GM23338 (cell line): ENCODE data around the gene ARMC8. TPM values are rescaled to one million over a fixed set of nuclear protein-coding genes. Genes with fewer than 3 reads are reported as not detected.

Source experiments
- ATAC-seq: fragments of 200-7000 bp; cut with Tn5 transposase; 3 replicates; pipeline ENCODE4 v1.9.1; 2020
- DNase-seq: peaks from one replicate; pipeline ENCODE4 v3.0.0-alpha.2; 2015; ENCODE audit warnings: low spot score
- H2AFZ ChIP-seq: fragments of 200-600 bp; sonication (generic); 2 replicates; pipeline ENCODE4 v1.8.0; 2016; ENCODE audit warnings: antibody characterized with exemption, mild to moderate bottlenecking, moderate library complexity
- H3F3A ChIP-seq: fragments of 200-600 bp; sonication (generic); replicated peaks from 2 replicates; pipeline ENCODE4 v1.8.0; 2017; ENCODE audit warnings: antibody characterized with exemption, mixed run types, low read depth
- H3K27ac ChIP-seq: fragments of 200-600 bp; sonication (generic); 2 replicates; pipeline ENCODE4 v1.6.1; 2016; ENCODE audit warnings: low read depth
- H3K27me3 ChIP-seq: fragments of 200-600 bp; sonication (generic); 2 replicates; pipeline ENCODE4 v1.8.0; 2016; ENCODE audit warnings: mild to moderate bottlenecking, mixed run types, moderate library complexity; ENCODE audit not compliant: insufficient read depth
- H3K36me3 ChIP-seq: fragments of 200-600 bp; sonication (generic); 2 replicates; pipeline ENCODE4 v1.8.0; 2016; ENCODE audit warnings: mild to moderate bottlenecking; ENCODE audit not compliant: insufficient read depth
- H3K4me1 ChIP-seq: fragments of 200-600 bp; sonication (generic); 2 replicates; pipeline ENCODE4 v1.8.0; 2016; ENCODE audit warnings: mild to moderate bottlenecking, moderate library complexity; ENCODE audit not compliant: insufficient read depth
- H3K4me2 ChIP-seq: fragments of 200-600 bp; sonication (generic); 2 replicates; pipeline ENCODE4 v1.7.1; 2017; ENCODE audit warnings: mixed run types
- H3K4me3 ChIP-seq: fragments of 200-600 bp; sonication (generic); 2 replicates; pipeline ENCODE4 v1.6.1; 2016; ENCODE audit warnings: mixed run types
- H3K79me2 ChIP-seq: fragments of 200-600 bp; sonication (generic); replicated peaks from 2 replicates; pipeline ENCODE4 v1.8.0; 2017; ENCODE audit warnings: mild to moderate bottlenecking; ENCODE audit not compliant: insufficient read depth
- H3K9me2 ChIP-seq: fragments of 200-600 bp; sonication (generic); 2 replicates; pipeline ENCODE4 v1.8.0; 2017; ENCODE audit not compliant: insufficient read depth
- H4K20me1 ChIP-seq: fragments of 200-600 bp; sonication (generic); replicated peaks from 2 replicates; pipeline ENCODE4 v1.8.0; 2017; ENCODE audit warnings: mild to moderate bottlenecking; ENCODE audit not compliant: insufficient read depth
- H3K27ac Mint-ChIP-seq: 2 replicates; pipeline ENCODE4 v1.8.0; 2020; ENCODE audit warnings: inconsistent platforms, mild to moderate bottlenecking, moderate library complexity, mixed read lengths
- H3K27me3 Mint-ChIP-seq: 3 replicates; pipeline ENCODE4 v1.8.0; 2022; ENCODE audit warnings: low read depth, mild to moderate bottlenecking, moderate library complexity, mixed read lengths, inconsistent platforms; ENCODE audit not compliant: insufficient read depth, poor library complexity
- H3K36me3 Mint-ChIP-seq: 3 replicates; pipeline ENCODE4 v1.8.0; 2021; ENCODE audit warnings: low read depth, mild to moderate bottlenecking, inconsistent platforms, moderate library complexity, mixed read lengths
- H3K4me1 Mint-ChIP-seq: 3 replicates; pipeline ENCODE4 v1.8.0; 2020; ENCODE audit warnings: mild to moderate bottlenecking, inconsistent platforms, mixed read lengths
- H3K4me3 Mint-ChIP-seq: 3 replicates; pipeline ENCODE4 v1.8.0; 2021; ENCODE audit warnings: moderate library complexity, mild to moderate bottlenecking, inconsistent platforms, mixed read lengths
- H3K9me3 Mint-ChIP-seq: 3 replicates; pipeline ENCODE4 v1.8.0; 2020; ENCODE audit warnings: moderate library complexity, mild to moderate bottlenecking, inconsistent platforms, mixed read lengths
- CREB1 ChIP-seq: fragments of 250-450 bp; sonication (Bioruptor Pico); IDR thresholded peaks from 2 replicates; pipeline ENCODE4 v1.5.0; 2020; ENCODE audit warnings: low read depth, mild to moderate bottlenecking, moderate library complexity
- EZH2 ChIP-seq: fragments of 200-600 bp; sonication (generic); IDR thresholded peaks from one replicate; pipeline ENCODE4 v1.8.0; 2017; ENCODE audit warnings: antibody characterized with exemption, mild to moderate bottlenecking, low read depth; ENCODE audit not compliant: unreplicated experiment
- EZH2phosphoT487 ChIP-seq: fragments of 200-600 bp; sonication (generic); IDR thresholded peaks from one replicate; pipeline ENCODE4 v1.8.1; 2018; ENCODE audit warnings: antibody characterized with exemption; ENCODE audit not compliant: unreplicated experiment
- JUNB ChIP-seq: IDR thresholded peaks from one replicate; pipeline ENCODE4 v1.6.1; 2016; ENCODE audit warnings: antibody characterized with exemption; ENCODE audit not compliant: unreplicated experiment
- NANOG ChIP-seq: IDR thresholded peaks from 2 replicates; pipeline ENCODE4 v1.6.1; 2016; ENCODE audit warnings: antibody characterized with exemption, borderline replicate concordance
- POLR2AphosphoS5 ChIP-seq: IDR thresholded peaks from 2 replicates; pipeline ENCODE4 v1.6.1; 2016; ENCODE audit warnings: antibody characterized with exemption, low read depth
- STAT1 ChIP-seq: IDR thresholded peaks from one replicate; pipeline ENCODE4 v1.6.1; 2016; ENCODE audit warnings: antibody characterized with exemption; ENCODE audit not compliant: unreplicated experiment
- ZNF114 ChIP-seq: fragments of 250-450 bp; sonication (Bioruptor Pico); IDR thresholded peaks from 2 replicates; pipeline ENCODE4 v1.5.0; 2020; ENCODE audit warnings: mild to moderate bottlenecking, moderate library complexity
- ZNF331 ChIP-seq: fragments of 250-450 bp; sonication (Bioruptor Pico); IDR thresholded peaks from 2 replicates; pipeline ENCODE4 v1.5.0; 2020; ENCODE audit warnings: low read depth, mild to moderate bottlenecking, moderate library complexity
- polyA plus RNA-seq: library from polyadenylated mRNA; unstranded; fragments of >200 nt; fragmentation: Nextera tagmentation; extraction: Ambion mirVana; gene quantifications from 2 replicates; pipeline ENCODE4 v1.2.1, GENCODE V29; 2016
- total RNA-seq: library from RNA; depleted of rRNA; stranded (reverse); fragments of >200 nt; shearing (Covaris generic); gene quantifications from 2 replicates; pipeline ENCODE4 v1.2.3, GENCODE V29; 2014
- TF ChIP-seq, protein P1 (sequence below): fragments of 250-450 bp; sonication (Bioruptor Pico); IDR thresholded peaks from 2 replicates; pipeline ENCODE4 v1.5.0; 2020; ENCODE audit warnings: mild to moderate bottlenecking, moderate library complexity
- TF ChIP-seq, protein P2 (sequence below): IDR thresholded peaks from 2 replicates; pipeline ENCODE4 v1.6.1; 2016; ENCODE audit warnings: antibody characterized with exemption
- TF ChIP-seq, protein P3 (sequence below): IDR thresholded peaks from one replicate; pipeline ENCODE4 v1.6.1; 2018; ENCODE audit warnings: antibody characterized with exemption; ENCODE audit not compliant: unreplicated experiment
- TF ChIP-seq, protein P4 (sequence below), 2 experiments: fragments of 200-600 bp in 1 of 2; sonication (generic) in 1 of 2; conservative IDR thresholded peaks; 2 replicates each; pipeline versions ENCODE4 v1.5.1 to v1.6.1; 2016 to 2017; ENCODE audit warnings: antibody characterized with exemption in 2 of 2, low read depth in 2 of 2, mild to moderate bottlenecking in 2 of 2, moderate library complexity in 1 of 2

The ARMC8 gene
- total and polyA plus RNA-seq, 2 experiments from 2014 or later = 36.8 to 61.4 TPM

DNA sequence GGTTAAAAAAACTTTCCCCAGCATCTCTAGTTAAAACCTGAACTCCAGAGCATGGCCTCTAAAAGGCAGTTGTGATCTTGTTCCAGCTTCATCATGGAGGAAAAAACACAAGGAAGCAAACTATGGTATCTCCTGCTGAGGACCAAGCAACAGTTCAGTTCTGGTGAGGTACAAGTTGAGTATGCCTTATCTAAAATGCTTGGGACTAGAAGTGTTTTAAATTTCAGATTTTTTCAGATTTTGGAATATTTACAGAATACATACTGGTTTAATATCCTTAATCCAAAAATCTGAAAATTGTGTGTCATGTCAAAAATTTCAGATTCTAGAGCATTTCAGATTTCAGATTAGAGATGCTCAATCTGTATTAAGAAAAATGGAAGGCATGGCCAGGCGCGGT, 22.0 kb upstream of the ARMC8 start:
- peaks cover 61% of the 10 kb centered on the region for H3K36me3 Mint-ChIP-seq
- H3K27me3 ChIP-seq = no peaks in the 10 kb centered on the region
- H3K4me3 Mint-ChIP-seq = no peak overlapping the region

More for the DNA sequence above, 22.0 kb upstream of the ARMC8 start:
- no peaks in the 10 kb centered on the region for H3K9me2 ChIP-seq
- no peaks in the 10 kb centered on the region for H3K4me1 ChIP-seq
- H4K20me1 ChIP-seq = no peaks in the 10 kb centered on the region; the same call in 1 of the 2 replicates
- H3K36me3 ChIP-seq = peaks cover 51% of the 10 kb centered on the region
- no peaks in the 10 kb centered on the region for H3F3A ChIP-seq
- Mint-ChIP-seq H3K27ac (no peak overlapping the region), H3K4me1 (no peaks in the 10 kb centered on the region), H3K27me3 (no peaks in the 10 kb centered on the region), H3K9me3 (no peaks in the 10 kb centered on the region)
- no peak for TF ChIP-seq JUNB
- no peak for TF ChIP-seq STAT1
- no peak for TF ChIP-seq ZNF331 (CRISPR knock-in tag)
- no peak for TF ChIP-seq NANOG
- TF ChIP-seq CREB1 (CRISPR knock-in tag) = no peak
- TF ChIP-seq EZH2 = no peak
- TF ChIP-seq, protein P1, sequence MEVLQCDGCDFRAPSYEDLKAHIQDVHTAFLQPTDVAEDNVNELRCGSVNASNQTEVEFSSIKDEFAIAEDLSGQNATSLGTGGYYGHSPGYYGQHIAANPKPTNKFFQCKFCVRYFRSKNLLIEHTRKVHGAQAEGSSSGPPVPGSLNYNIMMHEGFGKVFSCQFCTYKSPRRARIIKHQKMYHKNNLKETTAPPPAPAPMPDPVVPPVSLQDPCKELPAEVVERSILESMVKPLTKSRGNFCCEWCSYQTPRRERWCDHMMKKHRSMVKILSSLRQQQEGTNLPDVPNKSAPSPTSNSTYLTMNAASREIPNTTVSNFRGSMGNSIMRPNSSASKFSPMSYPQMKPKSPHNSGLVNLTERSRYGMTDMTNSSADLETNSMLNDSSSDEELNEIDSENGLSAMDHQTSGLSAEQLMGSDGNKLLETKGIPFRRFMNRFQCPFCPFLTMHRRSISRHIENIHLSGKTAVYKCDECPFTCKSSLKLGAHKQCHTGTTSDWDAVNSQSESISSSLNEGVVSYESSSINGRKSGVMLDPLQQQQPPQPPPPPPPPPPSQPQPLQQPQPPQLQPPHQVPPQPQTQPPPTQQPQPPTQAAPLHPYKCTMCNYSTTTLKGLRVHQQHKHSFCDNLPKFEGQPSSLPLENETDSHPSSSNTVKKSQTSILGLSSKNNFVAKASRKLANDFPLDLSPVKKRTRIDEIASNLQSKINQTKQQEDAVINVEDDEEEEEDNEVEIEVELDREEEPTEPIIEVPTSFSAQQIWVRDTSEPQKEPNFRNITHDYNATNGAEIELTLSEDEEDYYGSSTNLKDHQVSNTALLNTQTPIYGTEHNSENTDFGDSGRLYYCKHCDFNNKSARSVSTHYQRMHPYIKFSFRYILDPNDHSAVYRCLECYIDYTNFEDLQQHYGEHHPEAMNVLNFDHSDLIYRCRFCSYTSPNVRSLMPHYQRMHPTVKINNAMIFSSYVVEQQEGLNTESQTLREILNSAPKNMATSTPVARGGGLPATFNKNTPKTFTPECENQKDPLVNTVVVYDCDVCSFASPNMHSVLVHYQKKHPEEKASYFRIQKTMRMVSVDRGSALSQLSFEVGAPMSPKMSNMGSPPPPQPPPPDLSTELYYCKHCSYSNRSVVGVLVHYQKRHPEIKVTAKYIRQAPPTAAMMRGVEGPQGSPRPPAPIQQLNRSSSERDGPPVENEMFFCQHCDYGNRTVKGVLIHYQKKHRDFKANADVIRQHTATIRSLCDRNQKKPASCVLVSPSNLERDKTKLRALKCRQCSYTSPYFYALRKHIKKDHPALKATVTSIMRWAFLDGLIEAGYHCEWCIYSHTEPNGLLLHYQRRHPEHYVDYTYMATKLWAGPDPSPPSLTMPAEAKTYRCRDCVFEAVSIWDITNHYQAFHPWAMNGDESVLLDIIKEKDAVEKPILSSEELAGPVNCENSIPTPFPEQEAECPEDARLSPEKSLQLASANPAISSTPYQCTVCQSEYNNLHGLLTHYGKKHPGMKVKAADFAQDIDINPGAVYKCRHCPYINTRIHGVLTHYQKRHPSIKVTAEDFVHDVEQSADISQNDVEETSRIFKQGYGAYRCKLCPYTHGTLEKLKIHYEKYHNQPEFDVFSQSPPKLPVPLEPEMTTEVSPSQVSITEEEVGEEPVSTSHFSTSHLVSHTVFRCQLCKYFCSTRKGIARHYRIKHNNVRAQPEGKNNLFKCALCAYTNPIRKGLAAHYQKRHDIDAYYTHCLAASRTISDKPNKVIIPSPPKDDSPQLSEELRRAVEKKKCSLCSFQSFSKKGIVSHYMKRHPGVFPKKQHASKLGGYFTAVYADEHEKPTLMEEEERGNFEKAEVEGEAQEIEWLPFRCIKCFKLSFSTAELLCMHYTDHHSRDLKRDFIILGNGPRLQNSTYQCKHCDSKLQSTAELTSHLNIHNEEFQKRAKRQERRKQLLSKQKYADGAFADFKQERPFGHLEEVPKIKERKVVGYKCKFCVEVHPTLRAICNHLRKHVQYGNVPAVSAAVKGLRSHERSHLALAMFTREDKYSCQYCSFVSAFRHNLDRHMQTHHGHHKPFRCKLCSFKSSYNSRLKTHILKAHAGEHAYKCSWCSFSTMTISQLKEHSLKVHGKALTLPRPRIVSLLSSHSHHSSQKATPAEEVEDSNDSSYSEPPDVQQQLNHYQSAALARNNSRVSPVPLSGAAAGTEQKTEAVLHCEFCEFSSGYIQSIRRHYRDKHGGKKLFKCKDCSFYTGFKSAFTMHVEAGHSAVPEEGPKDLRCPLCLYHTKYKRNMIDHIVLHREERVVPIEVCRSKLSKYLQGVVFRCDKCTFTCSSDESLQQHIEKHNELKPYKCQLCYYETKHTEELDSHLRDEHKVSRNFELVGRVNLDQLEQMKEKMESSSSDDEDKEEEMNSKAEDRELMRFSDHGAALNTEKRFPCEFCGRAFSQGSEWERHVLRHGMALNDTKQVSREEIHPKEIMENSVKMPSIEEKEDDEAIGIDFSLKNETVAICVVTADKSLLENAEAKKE (CRISPR knock-in tag) = no peak
- no peak for TF ChIP-seq EZH2phosphoT487
- TF ChIP-seq, protein P2, sequence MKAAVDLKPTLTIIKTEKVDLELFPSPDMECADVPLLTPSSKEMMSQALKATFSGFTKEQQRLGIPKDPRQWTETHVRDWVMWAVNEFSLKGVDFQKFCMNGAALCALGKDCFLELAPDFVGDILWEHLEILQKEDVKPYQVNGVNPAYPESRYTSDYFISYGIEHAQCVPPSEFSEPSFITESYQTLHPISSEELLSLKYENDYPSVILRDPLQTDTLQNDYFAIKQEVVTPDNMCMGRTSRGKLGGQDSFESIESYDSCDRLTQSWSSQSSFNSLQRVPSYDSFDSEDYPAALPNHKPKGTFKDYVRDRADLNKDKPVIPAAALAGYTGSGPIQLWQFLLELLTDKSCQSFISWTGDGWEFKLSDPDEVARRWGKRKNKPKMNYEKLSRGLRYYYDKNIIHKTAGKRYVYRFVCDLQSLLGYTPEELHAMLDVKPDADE = no peak
- TF ChIP-seq, protein P3, sequence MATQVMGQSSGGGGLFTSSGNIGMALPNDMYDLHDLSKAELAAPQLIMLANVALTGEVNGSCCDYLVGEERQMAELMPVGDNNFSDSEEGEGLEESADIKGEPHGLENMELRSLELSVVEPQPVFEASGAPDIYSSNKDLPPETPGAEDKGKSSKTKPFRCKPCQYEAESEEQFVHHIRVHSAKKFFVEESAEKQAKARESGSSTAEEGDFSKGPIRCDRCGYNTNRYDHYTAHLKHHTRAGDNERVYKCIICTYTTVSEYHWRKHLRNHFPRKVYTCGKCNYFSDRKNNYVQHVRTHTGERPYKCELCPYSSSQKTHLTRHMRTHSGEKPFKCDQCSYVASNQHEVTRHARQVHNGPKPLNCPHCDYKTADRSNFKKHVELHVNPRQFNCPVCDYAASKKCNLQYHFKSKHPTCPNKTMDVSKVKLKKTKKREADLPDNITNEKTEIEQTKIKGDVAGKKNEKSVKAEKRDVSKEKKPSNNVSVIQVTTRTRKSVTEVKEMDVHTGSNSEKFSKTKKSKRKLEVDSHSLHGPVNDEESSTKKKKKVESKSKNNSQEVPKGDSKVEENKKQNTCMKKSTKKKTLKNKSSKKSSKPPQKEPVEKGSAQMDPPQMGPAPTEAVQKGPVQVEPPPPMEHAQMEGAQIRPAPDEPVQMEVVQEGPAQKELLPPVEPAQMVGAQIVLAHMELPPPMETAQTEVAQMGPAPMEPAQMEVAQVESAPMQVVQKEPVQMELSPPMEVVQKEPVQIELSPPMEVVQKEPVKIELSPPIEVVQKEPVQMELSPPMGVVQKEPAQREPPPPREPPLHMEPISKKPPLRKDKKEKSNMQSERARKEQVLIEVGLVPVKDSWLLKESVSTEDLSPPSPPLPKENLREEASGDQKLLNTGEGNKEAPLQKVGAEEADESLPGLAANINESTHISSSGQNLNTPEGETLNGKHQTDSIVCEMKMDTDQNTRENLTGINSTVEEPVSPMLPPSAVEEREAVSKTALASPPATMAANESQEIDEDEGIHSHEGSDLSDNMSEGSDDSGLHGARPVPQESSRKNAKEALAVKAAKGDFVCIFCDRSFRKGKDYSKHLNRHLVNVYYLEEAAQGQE = no peak
- TF ChIP-seq POLR2AphosphoS5 = no peak
- no peak for TF ChIP-seq ZNF114 (CRISPR knock-in tag)
- TF ChIP-seq, protein P4, sequence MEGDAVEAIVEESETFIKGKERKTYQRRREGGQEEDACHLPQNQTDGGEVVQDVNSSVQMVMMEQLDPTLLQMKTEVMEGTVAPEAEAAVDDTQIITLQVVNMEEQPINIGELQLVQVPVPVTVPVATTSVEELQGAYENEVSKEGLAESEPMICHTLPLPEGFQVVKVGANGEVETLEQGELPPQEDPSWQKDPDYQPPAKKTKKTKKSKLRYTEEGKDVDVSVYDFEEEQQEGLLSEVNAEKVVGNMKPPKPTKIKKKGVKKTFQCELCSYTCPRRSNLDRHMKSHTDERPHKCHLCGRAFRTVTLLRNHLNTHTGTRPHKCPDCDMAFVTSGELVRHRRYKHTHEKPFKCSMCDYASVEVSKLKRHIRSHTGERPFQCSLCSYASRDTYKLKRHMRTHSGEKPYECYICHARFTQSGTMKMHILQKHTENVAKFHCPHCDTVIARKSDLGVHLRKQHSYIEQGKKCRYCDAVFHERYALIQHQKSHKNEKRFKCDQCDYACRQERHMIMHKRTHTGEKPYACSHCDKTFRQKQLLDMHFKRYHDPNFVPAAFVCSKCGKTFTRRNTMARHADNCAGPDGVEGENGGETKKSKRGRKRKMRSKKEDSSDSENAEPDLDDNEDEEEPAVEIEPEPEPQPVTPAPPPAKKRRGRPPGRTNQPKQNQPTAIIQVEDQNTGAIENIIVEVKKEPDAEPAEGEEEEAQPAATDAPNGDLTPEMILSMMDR (conservative IDR thresholded peaks at IDR 0.05; ENCODE audit: low read depth in 2 of 2) = no peak
- ATAC-seq = no peak
- no peaks in the 10 kb centered on the region for H3K79me2 ChIP-seq
- no peak overlapping the region for H3K27ac ChIP-seq
- H3K4me2 ChIP-seq = no peak overlapping the region
- DNase-seq = no peak
- no peak overlapping the region for H3K4me3 ChIP-seq
- H2AFZ ChIP-seq = no peak overlapping the region
